ENCODE results near the gene CHRD.
A peak's percentile ranks its signal among the peaks of the same experiment; 100 is the strongest.

The CHRD gene

GRCh38 chr3:184347321-184348056, 32.4 kb upstream of the CHRD start:
- peak; percentile 55 for DNase-seq

DNA sequence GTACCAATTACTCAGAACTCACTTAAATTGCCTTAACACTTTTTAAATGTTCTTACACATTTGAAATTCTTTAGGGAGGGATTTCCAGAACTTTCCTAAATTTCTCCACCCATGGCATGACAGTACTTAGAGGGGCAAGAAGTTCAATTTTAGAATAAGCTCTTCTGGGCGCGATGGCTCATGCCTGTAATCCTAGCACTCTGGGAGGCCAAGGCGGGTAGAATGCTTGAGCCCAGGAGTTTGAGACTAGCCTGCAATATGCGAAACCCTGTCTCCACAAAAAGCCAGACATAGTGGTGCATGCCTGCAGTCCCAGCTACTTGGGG, 31.8 kb upstream of the CHRD start:
- no peak for DNase-seq

DNA sequence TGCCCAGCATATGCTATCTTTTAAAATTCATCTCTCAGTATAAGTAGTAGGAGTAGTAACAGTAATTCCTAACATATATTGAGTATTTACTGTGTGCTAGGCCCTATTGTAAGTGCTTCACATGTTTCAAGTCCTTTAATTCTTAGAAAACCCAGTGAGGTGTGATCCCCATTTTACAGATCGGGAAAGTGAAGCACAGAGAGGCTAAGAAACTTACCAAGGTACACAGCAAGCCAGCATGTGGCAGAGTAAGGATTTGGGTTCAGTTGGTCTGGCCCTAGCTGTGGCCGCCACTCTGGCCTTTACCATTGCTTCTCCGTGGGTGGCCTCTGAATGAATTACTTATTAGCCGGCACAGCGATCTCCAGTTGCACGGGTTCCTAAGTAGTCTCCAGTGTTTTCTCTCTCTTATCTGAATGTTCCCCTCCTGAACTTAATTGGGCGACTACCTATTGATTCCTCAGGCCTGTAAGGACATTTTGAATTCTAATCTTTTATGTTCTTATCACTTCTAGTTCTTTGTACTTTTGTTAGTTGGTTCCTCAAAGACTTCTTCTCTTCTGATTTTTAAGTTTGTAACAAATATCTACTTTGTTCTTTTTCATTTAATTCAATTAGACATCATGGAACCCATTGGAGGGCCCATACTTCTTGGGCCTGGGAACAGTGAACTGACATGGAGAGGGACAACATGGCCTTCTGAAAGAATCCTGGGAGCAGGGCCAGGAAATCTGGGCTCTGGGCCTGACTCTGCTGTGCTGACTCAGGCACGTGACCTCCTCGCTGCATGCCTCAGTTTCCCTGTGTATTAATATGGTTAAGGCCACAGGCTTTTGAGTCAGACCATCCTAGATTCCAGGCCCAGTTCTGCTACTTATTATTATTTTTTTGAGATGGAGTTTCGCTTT, 30.0 kb upstream of the CHRD start:
- no peak for DNase-seq

DNA sequence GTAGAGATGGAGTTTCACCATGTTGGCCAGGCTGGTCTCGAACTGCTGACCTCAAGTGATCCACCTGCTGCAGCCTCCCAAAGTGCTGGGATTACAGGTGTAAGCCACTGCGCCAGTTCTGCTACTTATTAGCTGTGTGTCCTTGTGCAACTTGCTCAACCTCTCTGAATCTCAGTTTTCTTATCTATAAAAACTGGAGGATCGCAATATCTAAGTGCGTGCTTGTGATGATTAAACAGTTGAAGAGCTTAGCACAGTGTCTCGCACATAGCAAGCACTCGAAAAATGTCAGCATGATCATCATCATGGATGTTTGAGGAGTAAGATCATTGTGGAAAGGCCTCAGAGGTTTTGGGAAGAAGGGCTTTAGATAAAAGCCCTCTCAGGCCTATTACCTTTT, 29.2 kb upstream of the CHRD start:
- no peak for DNase-seq

GRCh38 chr3:184351511-184352148, 28.2 kb upstream of the CHRD start:
- no peak for DNase-seq

GRCh38 chr3:184352149-184352785, 27.6 kb upstream of the CHRD start:
- no peak for DNase-seq

DNA sequence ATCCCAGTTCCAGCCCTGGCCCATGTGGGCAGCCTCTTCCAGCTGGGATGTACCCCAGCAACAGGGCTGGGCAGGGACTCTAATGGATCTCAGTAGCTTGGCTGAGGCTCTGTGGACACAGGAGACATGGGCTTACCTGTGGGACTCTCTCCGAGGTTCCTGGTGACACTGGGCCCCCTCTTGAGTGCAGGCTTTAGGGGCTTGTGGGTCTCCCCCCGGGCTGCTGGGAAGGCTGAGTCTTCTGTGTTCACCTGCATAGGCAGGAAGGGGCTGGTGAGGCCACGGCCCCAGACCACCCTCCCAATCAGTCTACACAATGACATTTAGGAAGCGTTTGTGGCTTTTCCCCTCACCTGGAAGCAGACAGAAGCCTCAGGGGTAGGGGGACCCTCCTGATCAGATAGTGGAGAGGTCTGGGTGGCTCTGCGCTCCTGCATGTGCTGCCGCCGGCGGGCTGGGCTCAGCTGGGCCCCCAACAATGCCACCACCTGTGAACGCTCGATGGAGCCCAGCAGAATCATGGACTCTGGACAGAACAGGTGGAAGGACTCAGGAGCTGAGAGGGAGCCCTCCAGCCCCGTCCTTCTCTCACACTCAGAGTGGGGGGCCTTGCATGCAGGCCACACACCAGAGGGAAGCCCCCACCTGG, 26.8 kb upstream of the CHRD start:
- DNase-seq = no peak

- DNase-seq = no peak
Observed at GRCh38 chr3:184353546-184353941, 26.3 kb upstream of the CHRD start.

GRCh38 chr3:184354121-184354728, 25.6 kb upstream of the CHRD start:
- no peak for DNase-seq

DNA sequence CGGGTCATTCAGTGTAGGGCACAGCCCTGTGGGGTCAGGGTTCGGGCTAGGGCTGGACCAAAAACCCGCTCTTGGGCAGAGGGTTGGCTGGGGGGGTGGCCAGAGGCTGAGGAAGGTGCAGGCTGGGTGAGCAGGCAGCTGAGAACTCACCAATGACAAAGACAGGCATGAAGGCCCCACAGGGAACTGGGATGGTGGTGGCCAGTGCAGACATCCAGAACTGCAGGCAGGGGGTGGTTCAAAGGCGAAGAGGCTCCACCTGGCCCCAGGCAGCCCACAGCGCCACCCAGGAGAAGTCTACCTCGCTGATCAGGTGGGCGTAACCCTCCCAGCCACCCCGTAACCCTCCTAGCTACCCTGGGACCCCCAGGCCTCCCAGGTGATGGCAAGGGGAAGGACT, 25.1 kb upstream of the CHRD start:
- no peak for DNase-seq

DNA sequence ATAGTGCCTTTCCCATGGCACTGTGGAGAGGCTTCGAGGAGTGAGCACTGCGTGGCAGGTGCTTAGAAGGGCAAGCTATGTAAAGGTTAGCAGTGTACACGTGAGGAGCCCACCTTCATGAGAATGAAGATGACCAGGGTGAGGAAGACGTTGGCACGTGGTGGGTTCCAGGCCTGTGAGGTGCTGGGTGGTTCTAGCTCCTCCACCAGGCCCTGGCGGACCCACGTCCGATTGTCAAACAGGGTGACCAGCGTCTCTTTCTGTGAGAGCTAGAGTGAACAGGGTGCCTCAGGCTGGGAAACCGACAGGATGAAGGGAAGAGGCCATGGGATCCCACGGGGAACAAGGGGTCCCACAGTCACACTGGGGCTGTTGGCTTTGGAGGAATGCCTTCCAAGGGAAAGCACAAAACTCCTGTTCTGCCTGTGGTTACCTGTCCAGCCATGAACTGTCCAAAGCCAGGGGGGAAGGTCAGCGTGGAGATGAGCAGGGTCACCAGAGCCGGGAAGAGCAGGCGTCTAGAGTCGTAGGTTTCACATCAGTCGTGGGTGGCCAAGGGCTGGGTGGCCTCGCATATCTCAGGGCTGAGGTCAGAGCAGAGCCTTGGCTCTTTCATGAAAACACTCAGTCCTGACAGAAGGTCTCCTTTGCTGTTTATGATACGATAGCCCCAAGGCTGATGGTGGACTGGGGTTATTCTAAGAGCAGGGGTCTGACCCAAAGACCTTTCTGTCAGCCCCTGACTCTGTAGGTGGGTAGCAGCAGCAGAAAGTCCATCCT, 24.4 kb upstream of the CHRD start:
- no peak for DNase-seq

GRCh38 chr3:184357248-184358123, 22.4 kb upstream of the CHRD start:
- DNase-seq = no peak

DNA sequence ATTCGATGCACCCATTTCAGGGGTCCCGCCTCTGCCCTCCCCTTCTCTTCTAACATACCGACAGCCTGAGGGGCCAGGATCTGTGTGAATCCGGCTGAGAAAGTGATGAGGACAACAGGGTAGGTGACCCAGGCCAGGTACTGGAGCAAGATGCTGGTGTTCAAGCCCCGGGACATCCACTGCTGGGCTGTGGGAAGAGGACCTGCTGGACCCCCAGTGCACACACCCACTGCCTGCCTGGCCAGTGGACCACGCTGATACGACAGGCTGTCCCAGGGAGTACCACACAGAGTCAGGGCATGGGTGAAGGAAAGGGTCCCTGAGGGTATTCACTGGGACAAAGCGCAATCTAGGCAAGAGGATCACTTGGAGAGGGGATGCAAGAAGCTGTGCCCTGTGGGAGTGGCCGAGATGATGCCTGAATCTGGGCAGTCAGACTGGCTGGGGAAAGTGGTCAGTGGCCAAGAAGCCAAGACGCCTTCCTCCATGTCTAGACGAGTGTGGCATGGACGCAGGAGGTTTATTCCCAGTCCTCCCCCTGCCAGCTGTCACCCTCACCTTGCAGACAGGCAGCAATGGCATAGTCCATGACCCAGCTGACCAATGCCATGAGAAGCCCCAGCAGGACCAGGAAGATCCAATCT, 21.6 kb upstream of the CHRD start:
- DNase-seq = no peak

DNA sequence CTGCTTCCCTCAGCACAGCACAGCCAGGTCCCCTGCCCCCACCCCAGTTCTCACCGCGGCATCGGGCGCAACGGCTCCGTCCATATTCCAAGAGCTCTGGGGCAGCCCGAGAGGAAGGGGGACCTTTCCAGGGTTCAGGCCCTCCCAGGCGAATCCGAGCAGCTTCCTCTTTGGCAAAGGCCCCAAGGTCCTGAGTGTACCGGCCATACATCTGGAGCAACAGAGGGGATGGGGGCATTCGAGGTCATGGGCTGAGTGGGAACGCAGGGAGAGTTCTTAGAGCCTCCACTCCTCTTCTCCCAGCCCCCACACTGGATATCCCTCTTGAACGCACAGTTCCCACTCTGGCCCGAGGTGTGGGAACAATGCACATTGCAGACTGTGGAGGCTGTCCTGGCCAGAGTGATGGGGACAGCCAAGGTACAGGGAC, 20.9 kb upstream of the CHRD start:
- no peak for DNase-seq

DNA sequence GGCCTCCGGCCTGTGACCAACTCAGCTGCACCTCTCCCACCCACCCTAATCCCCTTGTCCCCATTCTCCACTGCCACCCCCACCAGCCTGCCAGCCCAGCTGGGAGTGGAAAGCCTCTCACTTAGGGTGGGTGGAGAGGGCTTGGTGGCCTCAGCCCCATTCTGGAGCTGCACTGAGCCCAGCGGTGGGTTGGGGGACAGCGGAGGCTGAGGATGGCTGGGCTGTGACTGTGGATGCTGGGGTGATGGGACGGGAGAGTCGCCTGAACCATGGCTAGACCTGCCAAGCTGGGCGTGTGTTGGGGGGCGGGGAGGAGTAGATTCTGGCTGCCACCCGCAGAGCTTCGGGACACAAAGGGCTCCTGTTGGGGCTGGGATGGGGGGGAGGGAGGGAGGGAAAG, 20.2 kb upstream of the CHRD start:
- no peak for DNase-seq

- DNase-seq = no peak
Observed at GRCh38 chr3:184360070-184360928, 19.6 kb upstream of the CHRD start.

GRCh38 chr3:184360929-184361531, 18.8 kb upstream of the CHRD start:
- DNase-seq = no peak

DNA sequence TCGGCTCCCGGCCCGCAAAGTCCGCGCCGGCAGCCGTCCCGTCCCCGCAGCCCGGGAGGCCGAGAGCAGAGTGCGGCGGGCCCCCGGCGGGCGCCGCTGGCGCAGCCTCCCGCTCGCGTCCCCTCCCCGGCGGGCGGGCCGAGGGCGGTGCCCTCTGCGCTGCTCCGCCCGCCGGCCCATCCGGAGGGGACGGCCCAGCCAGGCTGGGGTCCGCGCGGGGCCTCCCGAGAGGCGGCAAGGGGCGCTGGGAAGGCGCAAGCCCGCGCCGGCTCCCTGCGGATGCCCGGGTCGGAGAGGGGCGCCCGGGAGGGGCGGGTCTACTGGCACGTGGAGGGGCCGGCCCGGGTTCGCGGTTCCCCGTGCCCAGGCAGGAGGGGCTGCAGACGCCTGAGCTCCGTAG, 18.3 kb upstream of the CHRD start, which contains the start of the genes CLCN2 and POLR2H:
Gene CLCN2 (minus strand): TSS at position 74 of the 400 bp plus-strand sequence. CDS start 126 bp downstream, outside the sequence.
Gene POLR2H (plus strand): TSS at position 179 of the 400 bp plus-strand sequence. CDS start 1,783 bp downstream, outside the sequence.
- peak; percentile 49 for DNase-seq
